HEK293T (cell line): ENCODE data around the gene CBX6.

Source experiments
- ARNT ChIP-seq: fragments of 450-650 bp; IDR thresholded peaks from 2 replicates; pipeline ENCODE4 v1.6.1; 2017; ENCODE audit warnings: mild to moderate bottlenecking
- CTBP1 ChIP-seq: fragments of 450-650 bp; IDR thresholded peaks from 2 replicates; pipeline ENCODE4 v1.6.1; 2016; ENCODE audit warnings: borderline replicate concordance
- ELF4 ChIP-seq: fragments of 450-650 bp; IDR thresholded peaks from 2 replicates; pipeline ENCODE4 v1.6.1; 2017; ENCODE audit warnings: antibody characterized with exemption
- FOXM1 ChIP-seq: fragments of 450-650 bp; IDR thresholded peaks from 2 replicates; pipeline ENCODE4 v1.6.1; 2017; ENCODE audit warnings: mild to moderate bottlenecking, borderline replicate concordance
- SP1 ChIP-seq: fragments of 450-650 bp; IDR thresholded peaks from 2 replicates; pipeline ENCODE4 v1.6.1; 2017
- SUZ12 ChIP-seq: fragments of 450-650 bp; IDR thresholded peaks from 2 replicates; pipeline ENCODE4 v1.6.1; 2016; ENCODE audit warnings: mild to moderate bottlenecking
- TARDBP ChIP-seq: fragments of 450-650 bp; IDR thresholded peaks from 2 replicates; pipeline ENCODE4 v1.6.1; 2016

DNA sequence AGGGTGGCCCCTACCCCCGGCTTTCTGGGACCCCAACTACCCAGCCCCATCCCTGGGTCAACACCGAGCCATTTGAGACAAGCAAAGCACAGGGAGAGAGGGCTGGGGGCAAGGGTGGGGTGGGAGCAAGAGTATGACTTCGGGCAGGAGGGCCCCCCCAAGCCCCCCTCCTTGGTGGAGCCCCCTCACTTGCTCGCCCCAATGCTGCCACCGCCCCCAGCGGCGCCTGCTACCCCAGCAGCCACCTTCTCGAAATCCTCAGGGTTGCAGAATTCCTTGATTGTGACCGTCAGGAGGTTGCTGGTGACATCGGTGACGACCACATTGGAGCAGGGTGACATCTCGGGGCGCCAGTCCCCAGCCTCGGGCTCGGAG lies 6.0 kb downstream of the CBX6 start:
- TF ChIP-seq SUZ12 (no peak), CTBP1 (no peak), ARNT (no peak), TARDBP (no peak), ELF4 (no peak), FOXM1 (no peak), SP1 (no peak)
